Measurements from ENCODE around the gene TNIK. TPM values are rescaled to one million over a fixed set of nuclear protein-coding genes. Genes with fewer than 3 reads are reported as not detected.

The TNIK gene
- total and polyA plus RNA-seq, 2 experiments from 2014 or later, result 7.4 to 13.8 TPM

GRCh38 chr3:171160325-171160724 lies 299.9 kb downstream of the TNIK start:
- Histone ChIP-seq H3K36me3 (replicated peaks; ENCODE audit: insufficient read depth, low read depth) (no peaks in the 10 kb centered on the region), H3K4me3 (no peak overlapping the region), H3K27ac (no peak overlapping the region), H3K9me3 (ENCODE audit: low read depth) (no peaks in the 10 kb centered on the region), H3K4me2 (no peak overlapping the region), H3K9me2 (replicated peaks; ENCODE audit: insufficient read depth) (no peaks in the 10 kb centered on the region), H3K79me2 (no peaks in the 10 kb centered on the region), H2AFZ (no peak overlapping the region), H3K4me1 (ENCODE audit: insufficient read depth) (no peaks in the 10 kb centered on the region), H4K20me1 (ENCODE audit: insufficient read depth, poor library complexity, severe bottlenecking) (no peaks in the 10 kb centered on the region), H3K27me3 (no peaks in the 10 kb centered on the region)
- DNase-seq (ENCODE audit: low spot score), result no peak
- 95% methylated on average over 1 of the region's 1 CpG for WGBS (ENCODE audit: low lambda C conversion rate, missing lambda C conversion rate)
- no peak for TF ChIP-seq EZH2phosphoT487 (IDR thresholded peaks at IDR 0.05; ENCODE audit: low read depth, severe bottlenecking, unreplicated experiment)
- TF ChIP-seq, protein P1, sequence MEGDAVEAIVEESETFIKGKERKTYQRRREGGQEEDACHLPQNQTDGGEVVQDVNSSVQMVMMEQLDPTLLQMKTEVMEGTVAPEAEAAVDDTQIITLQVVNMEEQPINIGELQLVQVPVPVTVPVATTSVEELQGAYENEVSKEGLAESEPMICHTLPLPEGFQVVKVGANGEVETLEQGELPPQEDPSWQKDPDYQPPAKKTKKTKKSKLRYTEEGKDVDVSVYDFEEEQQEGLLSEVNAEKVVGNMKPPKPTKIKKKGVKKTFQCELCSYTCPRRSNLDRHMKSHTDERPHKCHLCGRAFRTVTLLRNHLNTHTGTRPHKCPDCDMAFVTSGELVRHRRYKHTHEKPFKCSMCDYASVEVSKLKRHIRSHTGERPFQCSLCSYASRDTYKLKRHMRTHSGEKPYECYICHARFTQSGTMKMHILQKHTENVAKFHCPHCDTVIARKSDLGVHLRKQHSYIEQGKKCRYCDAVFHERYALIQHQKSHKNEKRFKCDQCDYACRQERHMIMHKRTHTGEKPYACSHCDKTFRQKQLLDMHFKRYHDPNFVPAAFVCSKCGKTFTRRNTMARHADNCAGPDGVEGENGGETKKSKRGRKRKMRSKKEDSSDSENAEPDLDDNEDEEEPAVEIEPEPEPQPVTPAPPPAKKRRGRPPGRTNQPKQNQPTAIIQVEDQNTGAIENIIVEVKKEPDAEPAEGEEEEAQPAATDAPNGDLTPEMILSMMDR (IDR thresholded peaks at IDR 0.05; ENCODE audit: poor library complexity), result no peak
- TF ChIP-seq EZH2 (IDR thresholded peaks at IDR 0.05; ENCODE audit: borderline replicate concordance), result no peak

- Histone ChIP-seq H3K4me2 (no peak overlapping the region), H3K4me3 (no peak overlapping the region), H3K9me2 (replicated peaks; ENCODE audit: insufficient read depth) (no peaks in the 10 kb centered on the region), H3K36me3 (replicated peaks; ENCODE audit: insufficient read depth, low read depth) (no peaks in the 10 kb centered on the region), H3K27me3 (no peaks in the 10 kb centered on the region), H3K27ac (no peak overlapping the region), H3K4me1 (ENCODE audit: insufficient read depth) (no peaks in the 10 kb centered on the region), H4K20me1 (ENCODE audit: insufficient read depth, poor library complexity, severe bottlenecking) (no peaks in the 10 kb centered on the region), H2AFZ (no peak overlapping the region), H3K9me3 (ENCODE audit: low read depth) (no peaks in the 10 kb centered on the region), H3K79me2 (no peaks in the 10 kb centered on the region)
- DNase-seq (ENCODE audit: low spot score), result no peak
- TF ChIP-seq EZH2 (IDR thresholded peaks at IDR 0.05; ENCODE audit: borderline replicate concordance) (no peak), EZH2phosphoT487 (IDR thresholded peaks at IDR 0.05; ENCODE audit: low read depth, severe bottlenecking, unreplicated experiment) (no peak)
- TF ChIP-seq, protein P1 (IDR thresholded peaks at IDR 0.05; ENCODE audit: poor library complexity), result no peak
- WGBS (ENCODE audit: low lambda C conversion rate, missing lambda C conversion rate), result 88% methylated on average over 6 of the region's 6 CpGs
Measured at GRCh38 chr3:171159822-171160157, 300.4 kb downstream of the TNIK start.

- H3K27ac ChIP-seq, result no peak overlapping the region
- H3K36me3 ChIP-seq (replicated peaks; ENCODE audit: insufficient read depth, low read depth), result no peaks in the 10 kb centered on the region
- no peaks in the 10 kb centered on the region for H3K9me2 ChIP-seq (replicated peaks; ENCODE audit: insufficient read depth)
- no peak overlapping the region for H2AFZ ChIP-seq
- H4K20me1 ChIP-seq (ENCODE audit: insufficient read depth, poor library complexity, severe bottlenecking), result no peaks in the 10 kb centered on the region
- no peak overlapping the region for H3K4me2 ChIP-seq
- no peaks in the 10 kb centered on the region for H3K27me3 ChIP-seq
- no peak overlapping the region for H3K4me3 ChIP-seq
- WGBS (ENCODE audit: low lambda C conversion rate, missing lambda C conversion rate), result 91% methylated on average over 19 of the region's 20 CpGs
- H3K79me2 ChIP-seq, result no peaks in the 10 kb centered on the region
- H3K9me3 ChIP-seq (ENCODE audit: low read depth), result no peaks in the 10 kb centered on the region
- DNase-seq (ENCODE audit: low spot score), result no peak
- TF ChIP-seq EZH2phosphoT487 (IDR thresholded peaks at IDR 0.05; ENCODE audit: low read depth, severe bottlenecking, unreplicated experiment), result no peak
- no peak for TF ChIP-seq EZH2 (IDR thresholded peaks at IDR 0.05; ENCODE audit: borderline replicate concordance)
- TF ChIP-seq, protein P1 (IDR thresholded peaks at IDR 0.05; ENCODE audit: poor library complexity), result no peak
- no peaks in the 10 kb centered on the region for H3K4me1 ChIP-seq (ENCODE audit: insufficient read depth)
Measured at GRCh38 chr3:171159024-171159821, 301.0 kb downstream of the TNIK start.

Measured in hepatocyte (in vitro differentiated cells).